Ishikawa (cell line): ENCODE results near the gene CFAP54.

ENCODE experiments used
- CEBPB ChIP-seq: IDR thresholded peaks from 2 replicates; pipeline ENCODE4 v1.6.1; 2012
- EP300 ChIP-seq: IDR thresholded peaks from 2 replicates; pipeline ENCODE4 v1.6.1; 2012; ENCODE audit warnings: borderline replicate concordance
- NFIC ChIP-seq: IDR thresholded peaks from 2 replicates; pipeline ENCODE4 v1.6.1; 2012
- RAD21 ChIP-seq: IDR thresholded peaks from 2 replicates; pipeline ENCODE4 v1.6.1; 2012; ENCODE audit warnings: low read depth
- REST ChIP-seq: IDR thresholded peaks from 2 replicates; pipeline ENCODE4 v1.6.1; 2012; ENCODE audit warnings: low read depth, mild to moderate bottlenecking
- TAF1 ChIP-seq: IDR thresholded peaks from 2 replicates; pipeline ENCODE4 v1.6.1; 2012; ENCODE audit warnings: low read depth, mild to moderate bottlenecking
- TEAD4 ChIP-seq: IDR thresholded peaks from 2 replicates; pipeline ENCODE4 v1.6.1; 2012
- ZBTB7A ChIP-seq: IDR thresholded peaks from 2 replicates; pipeline ENCODE4 v1.6.1; 2012; ENCODE audit warnings: low read depth
- TF ChIP-seq, protein P1 (sequence below): IDR thresholded peaks from 2 replicates; pipeline ENCODE4 v1.6.1; 2012

GRCh38 chr12:96829354-96829753 is 340.0 kb downstream of the CFAP54 start:
- TF ChIP-seq EP300 (no peak), TEAD4 (no peak), TAF1 (no peak), ZBTB7A (no peak), REST (no peak), NFIC (no peak), CEBPB (no peak), RAD21 (no peak)
- TF ChIP-seq, protein P1, sequence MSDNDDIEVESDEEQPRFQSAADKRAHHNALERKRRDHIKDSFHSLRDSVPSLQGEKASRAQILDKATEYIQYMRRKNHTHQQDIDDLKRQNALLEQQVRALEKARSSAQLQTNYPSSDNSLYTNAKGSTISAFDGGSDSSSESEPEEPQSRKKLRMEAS, result no peak
